ENCODE results near the gene HNRNPLL.
"Not testable (repeated sequence)": the region's sequence is repeated elsewhere in the genome, so short reads cannot be mapped to it uniquely, and the experiment has no call there.

Gene HNRNPLL

GRCh38 chr2:38643021-38643671, 40.4 kb upstream of the HNRNPLL start:
- Histone ChIP-seq H3K27me3 (ENCODE audit: insufficient read depth, insufficient read length) (no peaks in the 10 kb centered on the region), H3K9ac (ENCODE audit: insufficient read length, low read depth) (no peak overlapping the region), H3K4me1 (ENCODE audit: insufficient read depth, insufficient read length) (no peaks in the 10 kb centered on the region), H3K4me3 (ENCODE audit: insufficient read length, low read depth) (no peak overlapping the region), H3K9me3 (ENCODE audit: insufficient read depth, low read length) (peaks cover 17% of the 10 kb centered on the region; the same call in 1 of the 2 replicates), H3K36me3 (ENCODE audit: insufficient read depth, insufficient read length, low read length) (no peaks in the 10 kb centered on the region)
- no peak for TF ChIP-seq YY1 (IDR thresholded peaks at IDR 0.05; ENCODE audit: insufficient read depth, insufficient read length)
- no peak for TF ChIP-seq ZNF274 (IDR thresholded peaks at IDR 0.05; ENCODE audit: low read depth, low read length)
- no peak for TF ChIP-seq SUZ12 (IDR thresholded peaks at IDR 0.05; ENCODE audit: extremely low read depth, insufficient read depth, insufficient read length)
- DNase-seq (ENCODE audit: low read depth, low spot score) = no peak

GRCh38 chr2:38642373-38643017, 39.8 kb upstream of the HNRNPLL start:
- H3K27me3 ChIP-seq (ENCODE audit: insufficient read depth, insufficient read length); H3K4me3 ChIP-seq (ENCODE audit: insufficient read length, low read depth); H3K36me3 ChIP-seq (ENCODE audit: insufficient read depth, insufficient read length, low read length); DNase-seq (ENCODE audit: low read depth, low spot score); H3K4me1 ChIP-seq (ENCODE audit: insufficient read depth, insufficient read length); H3K9ac ChIP-seq (ENCODE audit: insufficient read length, low read depth): not testable (repeated sequence)
- peaks cover 17% of the 10 kb centered on the region; the same call in 1 of the 2 replicates for H3K9me3 ChIP-seq (ENCODE audit: insufficient read depth, low read length)

GRCh38 chr2:38636069-38636468, 33.3 kb upstream of the HNRNPLL start:
- Histone ChIP-seq H3K9ac (ENCODE audit: insufficient read length, low read depth) (no peak overlapping the region), H3K4me1 (ENCODE audit: insufficient read depth, insufficient read length) (no peaks in the 10 kb centered on the region), H3K36me3 (ENCODE audit: insufficient read depth, insufficient read length, low read length) (no peaks in the 10 kb centered on the region), H3K27me3 (ENCODE audit: insufficient read depth, insufficient read length) (no peaks in the 10 kb centered on the region), H3K4me3 (ENCODE audit: insufficient read length, low read depth) (no peak overlapping the region), H3K9me3 (ENCODE audit: insufficient read depth, low read length) (no peaks in the 10 kb centered on the region)
- TF ChIP-seq SUZ12 (IDR thresholded peaks at IDR 0.05; ENCODE audit: extremely low read depth, insufficient read depth, insufficient read length) (no peak), YY1 (IDR thresholded peaks at IDR 0.05; ENCODE audit: insufficient read depth, insufficient read length) (no peak), ZNF274 (IDR thresholded peaks at IDR 0.05; ENCODE audit: low read depth, low read length) (no peak)
- DNase-seq (ENCODE audit: low read depth, low spot score) = no peak

GRCh38 chr2:38635139-38635538, 32.4 kb upstream of the HNRNPLL start:
- H3K27me3 ChIP-seq (ENCODE audit: insufficient read depth, insufficient read length) = no peaks in the 10 kb centered on the region
- no peaks in the 10 kb centered on the region for H3K36me3 ChIP-seq (ENCODE audit: insufficient read depth, insufficient read length, low read length)
- no peaks in the 10 kb centered on the region for H3K4me1 ChIP-seq (ENCODE audit: insufficient read depth, insufficient read length)
- H3K9ac ChIP-seq (ENCODE audit: insufficient read length, low read depth) = no peak overlapping the region
- TF ChIP-seq YY1 (IDR thresholded peaks at IDR 0.05; ENCODE audit: insufficient read depth, insufficient read length) = no peak
- no peak for TF ChIP-seq ZNF274 (IDR thresholded peaks at IDR 0.05; ENCODE audit: low read depth, low read length)
- no peak for TF ChIP-seq SUZ12 (IDR thresholded peaks at IDR 0.05; ENCODE audit: extremely low read depth, insufficient read depth, insufficient read length)
- no peak overlapping the region for H3K4me3 ChIP-seq (ENCODE audit: insufficient read length, low read depth)
- DNase-seq (ENCODE audit: low read depth, low spot score) = no peak
- H3K9me3 ChIP-seq (ENCODE audit: insufficient read depth, low read length) = no peaks in the 10 kb centered on the region

- no peaks in the 10 kb centered on the region; the same call in 1 of the 2 replicates for H3K9me3 ChIP-seq (ENCODE audit: insufficient read depth, low read length)
- TF ChIP-seq SUZ12 (IDR thresholded peaks at IDR 0.05; ENCODE audit: extremely low read depth, insufficient read depth, insufficient read length) (no peak), YY1 (IDR thresholded peaks at IDR 0.05; ENCODE audit: insufficient read depth, insufficient read length) (no peak), ZNF274 (IDR thresholded peaks at IDR 0.05; ENCODE audit: low read depth, low read length) (no peak)
- H3K36me3 ChIP-seq (ENCODE audit: insufficient read depth, insufficient read length, low read length) = no peaks in the 10 kb centered on the region
- no peak overlapping the region for H3K9ac ChIP-seq (ENCODE audit: insufficient read length, low read depth)
- H3K4me3 ChIP-seq (ENCODE audit: insufficient read length, low read depth) = no peak overlapping the region
- no peak for DNase-seq (ENCODE audit: low read depth, low spot score)
- H3K27me3 ChIP-seq (ENCODE audit: insufficient read depth, insufficient read length) = no peaks in the 10 kb centered on the region
- H3K4me1 ChIP-seq (ENCODE audit: insufficient read depth, insufficient read length) = no peaks in the 10 kb centered on the region
Measured at GRCh38 chr2:38634684-38635083, 32.0 kb upstream of the HNRNPLL start.

GRCh38 chr2:38633895-38634294, 31.2 kb upstream of the HNRNPLL start:
- no peak for DNase-seq (ENCODE audit: low read depth, low spot score)
- Histone ChIP-seq H3K9me3 (ENCODE audit: insufficient read depth, low read length) (no peaks in the 10 kb centered on the region; the same call in 1 of the 2 replicates), H3K9ac (ENCODE audit: insufficient read length, low read depth) (no peak overlapping the region), H3K4me3 (ENCODE audit: insufficient read length, low read depth) (no peak overlapping the region), H3K36me3 (ENCODE audit: insufficient read depth, insufficient read length, low read length) (no peaks in the 10 kb centered on the region), H3K4me1 (ENCODE audit: insufficient read depth, insufficient read length) (no peaks in the 10 kb centered on the region), H3K27me3 (ENCODE audit: insufficient read depth, insufficient read length) (no peaks in the 10 kb centered on the region)
- TF ChIP-seq SUZ12 (IDR thresholded peaks at IDR 0.05; ENCODE audit: extremely low read depth, insufficient read depth, insufficient read length) (no peak), YY1 (IDR thresholded peaks at IDR 0.05; ENCODE audit: insufficient read depth, insufficient read length) (no peak), ZNF274 (IDR thresholded peaks at IDR 0.05; ENCODE audit: low read depth, low read length) (no peak)

- no peak for DNase-seq (ENCODE audit: low read depth, low spot score)
- Histone ChIP-seq H3K9me3 (ENCODE audit: insufficient read depth, low read length) (no peaks in the 10 kb centered on the region; the same call in 1 of the 2 replicates), H3K27me3 (ENCODE audit: insufficient read depth, insufficient read length) (no peaks in the 10 kb centered on the region), H3K36me3 (ENCODE audit: insufficient read depth, insufficient read length, low read length) (no peaks in the 10 kb centered on the region), H3K9ac (ENCODE audit: insufficient read length, low read depth) (no peak overlapping the region), H3K4me3 (ENCODE audit: insufficient read length, low read depth) (no peak overlapping the region), H3K4me1 (ENCODE audit: insufficient read depth, insufficient read length) (no peaks in the 10 kb centered on the region)
- no peak for TF ChIP-seq SUZ12 (IDR thresholded peaks at IDR 0.05; ENCODE audit: extremely low read depth, insufficient read depth, insufficient read length)
- no peak for TF ChIP-seq ZNF274 (IDR thresholded peaks at IDR 0.05; ENCODE audit: low read depth, low read length)
- TF ChIP-seq YY1 (IDR thresholded peaks at IDR 0.05; ENCODE audit: insufficient read depth, insufficient read length) = no peak
Measured at GRCh38 chr2:38632980-38633379, 30.3 kb upstream of the HNRNPLL start.
